Activated CD8-positive, alpha-beta memory T cell treated with anti-CD3 and anti-CD28 coated beads, Interleukin-2, amount 50 U/mL, for 1 hour (primary cell): ENCODE data around the gene PGC.

ENCODE experiments used
- DNase-seq: peaks from one replicate; pipeline ENCODE4 v3.0.0-alpha.2; 2020; ENCODE audit errors: extremely low read depth

PGC gene

GRCh38 chr6:41730531-41731436 is 16.4 kb downstream of the PGC start:
- DNase-seq: no peak

GRCh38 chr6:41729624-41730023 is 17.6 kb downstream of the PGC start:
- no peak for DNase-seq

GRCh38 chr6:41728954-41729353 is 18.2 kb downstream of the PGC start:
- no peak for DNase-seq

- no peak for DNase-seq
Measured at GRCh38 chr6:41728073-41728936, 18.9 kb downstream of the PGC start.

GRCh38 chr6:41727705-41728072 is 19.5 kb downstream of the PGC start:
- DNase-seq: no peak

GRCh38 chr6:41726876-41727275 is 20.3 kb downstream of the PGC start:
- no peak for DNase-seq

GRCh38 chr6:41724586-41725501 is 22.4 kb downstream of the PGC start:
- no peak for DNase-seq

GRCh38 chr6:41724228-41724580 is 23.0 kb downstream of the PGC start:
- no peak for DNase-seq

GRCh38 chr6:41723530-41724227 is 23.5 kb downstream of the PGC start:
- DNase-seq: no peak

GRCh38 chr6:41722969-41723529 is 24.1 kb downstream of the PGC start:
- DNase-seq: no peak

- no peak for DNase-seq
Measured at GRCh38 chr6:41721414-41721813, 25.8 kb downstream of the PGC start.

GRCh38 chr6:41720783-41721182 is 26.4 kb downstream of the PGC start:
- DNase-seq: no peak

- DNase-seq: no peak
Measured at GRCh38 chr6:41720262-41720620, 27.0 kb downstream of the PGC start.

- no peak for DNase-seq
Measured at GRCh38 chr6:41719436-41720261, 27.5 kb downstream of the PGC start.

- no peak for DNase-seq
Measured at GRCh38 chr6:41718828-41719227, 28.4 kb downstream of the PGC start.

GRCh38 chr6:41717392-41717736 is 29.8 kb downstream of the PGC start:
- DNase-seq: no peak

GRCh38 chr6:41716516-41717391 is 30.4 kb downstream of the PGC start:
- no peak for DNase-seq

GRCh38 chr6:41715795-41716515 is 31.2 kb downstream of the PGC start:
- no peak for DNase-seq
